HEK293 (cell line): Measurements from ENCODE around the gene CREB5.
A peak's percentile ranks its signal among the peaks of the same experiment; 100 is the strongest.

ENCODE experiments used
- FEZF1 ChIP-seq: fragments of 450-650 bp; formaldehyde crosslinking; IDR thresholded peaks from 2 replicates; pipeline ENCODE4 v1.5.1; 2016; ENCODE audit warnings: missing biosample characterization, missing genetic modification characterization
- IKZF3 ChIP-seq: fragments of 450-650 bp; IDR thresholded peaks from 2 replicates; pipeline ENCODE4 v1.5.0; 2018; ENCODE audit warnings: missing biosample characterization, mild to moderate bottlenecking, missing genetic modification characterization, moderate library complexity
- KLF10 ChIP-seq: fragments of 450-650 bp; IDR thresholded peaks from 2 replicates; pipeline ENCODE4 v1.5.1; 2018; ENCODE audit warnings: missing biosample characterization, mild to moderate bottlenecking, missing genetic modification characterization
- TRIM28 ChIP-seq: IDR thresholded peaks from 2 replicates; pipeline ENCODE4 v1.6.1; 2011; ENCODE audit warnings: low read length, control low read depth, borderline replicate concordance
- YY1 ChIP-seq: fragments of 450-650 bp; formaldehyde crosslinking; IDR thresholded peaks from 2 replicates; pipeline ENCODE4 v1.5.1; 2018; ENCODE audit warnings: missing biosample characterization, missing genetic modification characterization
- ZBTB1 ChIP-seq: fragments of 450-650 bp; formaldehyde crosslinking; IDR thresholded peaks from 2 replicates; pipeline ENCODE4 v1.5.1; 2016; ENCODE audit warnings: missing biosample characterization, missing genetic modification characterization
- ZNF114 ChIP-seq: fragments of 450-650 bp; formaldehyde crosslinking; IDR thresholded peaks from 2 replicates; pipeline ENCODE4 v1.5.0; 2017; ENCODE audit warnings: missing biosample characterization, missing genetic modification characterization
- ZNF121 ChIP-seq: fragments of 450-650 bp; formaldehyde crosslinking; IDR thresholded peaks from 2 replicates; pipeline ENCODE4 v1.5.1; 2016; ENCODE audit warnings: missing biosample characterization, missing genetic modification characterization
- ZNF132 ChIP-seq: fragments of 450-650 bp; formaldehyde crosslinking; IDR thresholded peaks from 2 replicates; pipeline ENCODE4 v1.5.1; 2017; ENCODE audit warnings: missing biosample characterization, missing genetic modification characterization, borderline replicate concordance
- ZNF174 ChIP-seq: fragments of 450-650 bp; formaldehyde crosslinking; IDR thresholded peaks from 2 replicates; pipeline ENCODE4 v1.5.0; 2017; ENCODE audit warnings: missing biosample characterization, mild to moderate bottlenecking, missing genetic modification characterization
- ZNF184 ChIP-seq: fragments of 450-650 bp; IDR thresholded peaks from 2 replicates; pipeline ENCODE4 v1.5.1; 2018; ENCODE audit warnings: missing biosample characterization, mild to moderate bottlenecking, missing genetic modification characterization
- ZNF2 ChIP-seq: fragments of 450-650 bp; formaldehyde crosslinking; IDR thresholded peaks from 2 replicates; pipeline ENCODE4 v1.5.1; 2016; ENCODE audit warnings: missing biosample characterization, missing genetic modification characterization
- ZNF248 ChIP-seq: fragments of 450-650 bp; formaldehyde crosslinking; IDR thresholded peaks from 2 replicates; pipeline ENCODE4 v1.5.1; 2017; ENCODE audit warnings: missing biosample characterization, missing genetic modification characterization
- ZNF302 ChIP-seq: fragments of 450-650 bp; formaldehyde crosslinking; IDR thresholded peaks from 2 replicates; pipeline ENCODE4 v1.5.1; 2016; ENCODE audit warnings: missing biosample characterization, missing genetic modification characterization, low read depth
- ZNF335 ChIP-seq: fragments of 450-650 bp; formaldehyde crosslinking; conservative IDR thresholded peaks from 2 replicates; pipeline ENCODE4 v1.5.1; 2016; ENCODE audit warnings: missing biosample characterization, missing genetic modification characterization
- ZNF354C ChIP-seq: fragments of 450-650 bp; formaldehyde crosslinking; IDR thresholded peaks from 2 replicates; pipeline ENCODE4 v1.5.1; 2016; ENCODE audit warnings: missing biosample characterization, missing genetic modification characterization, low read depth, borderline replicate concordance
- ZNF404 ChIP-seq: fragments of 450-650 bp; formaldehyde crosslinking; IDR thresholded peaks from 2 replicates; pipeline ENCODE4 v1.5.1; 2017; ENCODE audit warnings: missing biosample characterization, missing genetic modification characterization
- ZNF433 ChIP-seq: fragments of 450-650 bp; formaldehyde crosslinking; IDR thresholded peaks from 2 replicates; pipeline ENCODE4 v1.5.1; 2016; ENCODE audit warnings: missing biosample characterization, missing genetic modification characterization, low read depth
- ZNF510 ChIP-seq: fragments of 450-650 bp; formaldehyde crosslinking; IDR thresholded peaks from 2 replicates; pipeline ENCODE4 v1.5.1; 2018; ENCODE audit warnings: mild to moderate bottlenecking, missing genetic modification characterization, missing biosample characterization; ENCODE audit not compliant: insufficient replicate concordance
- ZNF529 ChIP-seq: fragments of 450-650 bp; formaldehyde crosslinking; IDR thresholded peaks from 2 replicates; pipeline ENCODE4 v1.5.1; 2017; ENCODE audit warnings: missing genetic modification characterization, missing biosample characterization; ENCODE audit not compliant: insufficient replicate concordance
- ZNF621 ChIP-seq: fragments of 450-650 bp; formaldehyde crosslinking; IDR thresholded peaks from 2 replicates; pipeline ENCODE4 v1.5.1; 2017; ENCODE audit warnings: missing biosample characterization, missing genetic modification characterization
- ZNF677 ChIP-seq: fragments of 450-650 bp; IDR thresholded peaks from 2 replicates; pipeline ENCODE4 v1.5.0; 2018; ENCODE audit warnings: missing biosample characterization, mild to moderate bottlenecking, missing genetic modification characterization, moderate library complexity
- ZNF707 ChIP-seq: fragments of 450-650 bp; formaldehyde crosslinking; IDR thresholded peaks from 2 replicates; pipeline ENCODE4 v1.5.1; 2016; ENCODE audit warnings: missing biosample characterization, missing genetic modification characterization
- ZNF76 ChIP-seq: fragments of 450-650 bp; formaldehyde crosslinking; IDR thresholded peaks from 2 replicates; pipeline ENCODE4; 2016; ENCODE audit warnings: low read depth, missing biosample characterization, missing genetic modification characterization, borderline replicate concordance
- ZNF777 ChIP-seq: fragments of 450-650 bp; formaldehyde crosslinking; IDR thresholded peaks from 2 replicates; pipeline ENCODE4 v1.5.1; 2017; ENCODE audit warnings: missing biosample characterization, missing genetic modification characterization, borderline replicate concordance
- ZXDB ChIP-seq: fragments of 450-650 bp; formaldehyde crosslinking; IDR thresholded peaks from 2 replicates; pipeline ENCODE4 v1.5.1; 2016; ENCODE audit warnings: missing biosample characterization, missing genetic modification characterization
- TF ChIP-seq, protein P1 (sequence below): fragments of 450-650 bp; formaldehyde crosslinking; IDR thresholded peaks from 2 replicates; pipeline ENCODE4 v1.5.1; 2016; ENCODE audit warnings: missing biosample characterization, missing genetic modification characterization
- TF ChIP-seq, protein P2 (sequence below): fragments of 450-650 bp; formaldehyde crosslinking; IDR thresholded peaks from 2 replicates; pipeline ENCODE4 v1.5.1; 2016; ENCODE audit warnings: missing biosample characterization, missing genetic modification characterization
- TF ChIP-seq, protein P3 (sequence below): fragments of 450-650 bp; IDR thresholded peaks from 2 replicates; pipeline ENCODE4 v1.5.1; 2018; ENCODE audit warnings: missing biosample characterization, mild to moderate bottlenecking, missing genetic modification characterization
- TF ChIP-seq, protein P4 (sequence below): fragments of 450-650 bp; formaldehyde crosslinking; IDR thresholded peaks from 2 replicates; pipeline ENCODE4 v1.5.1; 2016; ENCODE audit warnings: missing biosample characterization, missing genetic modification characterization
- TF ChIP-seq, protein P5 (sequence below): fragments of 450-650 bp; formaldehyde crosslinking; IDR thresholded peaks from 2 replicates; pipeline ENCODE4 v1.5.1; 2017; ENCODE audit warnings: missing biosample characterization, missing genetic modification characterization

The CREB5 gene

DNA sequence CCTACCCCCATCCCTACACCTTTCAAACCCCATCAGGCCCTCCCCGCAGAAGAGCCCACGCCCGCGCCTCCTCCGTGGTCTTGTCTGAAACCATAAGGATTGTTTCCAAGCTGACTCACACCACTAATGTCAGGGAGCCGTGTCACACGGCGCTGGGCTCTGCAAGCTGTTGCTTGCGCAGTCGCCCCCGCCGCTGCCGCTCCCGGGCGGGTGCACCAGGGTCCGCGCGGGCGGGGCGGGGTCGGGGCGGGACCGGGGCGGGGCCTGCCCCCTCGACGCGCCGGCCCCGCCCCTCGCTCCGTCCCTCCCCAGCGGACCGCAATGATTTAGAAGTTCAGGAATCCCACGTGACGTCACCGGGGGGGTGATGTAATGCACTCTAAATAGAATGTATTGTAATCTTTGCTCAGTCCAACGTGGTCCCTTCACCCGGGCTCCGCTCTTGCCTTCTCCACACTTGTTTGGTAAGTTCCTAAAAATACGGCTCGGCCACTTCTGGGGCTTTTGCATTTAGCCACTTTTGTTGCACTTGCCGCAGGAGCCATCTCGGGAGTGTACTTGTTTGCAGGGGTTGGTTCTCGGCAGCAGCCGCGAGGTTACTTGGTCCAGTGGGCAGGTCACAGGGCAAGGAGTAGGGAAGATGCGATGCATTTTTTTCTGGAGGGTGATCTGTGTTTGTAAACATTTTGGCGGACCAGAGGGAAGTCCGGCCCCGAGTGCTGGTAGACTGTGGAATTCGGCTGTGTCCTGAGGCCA lies 3.2 kb upstream of the CREB5 start (continued):
- TF ChIP-seq, protein P1, sequence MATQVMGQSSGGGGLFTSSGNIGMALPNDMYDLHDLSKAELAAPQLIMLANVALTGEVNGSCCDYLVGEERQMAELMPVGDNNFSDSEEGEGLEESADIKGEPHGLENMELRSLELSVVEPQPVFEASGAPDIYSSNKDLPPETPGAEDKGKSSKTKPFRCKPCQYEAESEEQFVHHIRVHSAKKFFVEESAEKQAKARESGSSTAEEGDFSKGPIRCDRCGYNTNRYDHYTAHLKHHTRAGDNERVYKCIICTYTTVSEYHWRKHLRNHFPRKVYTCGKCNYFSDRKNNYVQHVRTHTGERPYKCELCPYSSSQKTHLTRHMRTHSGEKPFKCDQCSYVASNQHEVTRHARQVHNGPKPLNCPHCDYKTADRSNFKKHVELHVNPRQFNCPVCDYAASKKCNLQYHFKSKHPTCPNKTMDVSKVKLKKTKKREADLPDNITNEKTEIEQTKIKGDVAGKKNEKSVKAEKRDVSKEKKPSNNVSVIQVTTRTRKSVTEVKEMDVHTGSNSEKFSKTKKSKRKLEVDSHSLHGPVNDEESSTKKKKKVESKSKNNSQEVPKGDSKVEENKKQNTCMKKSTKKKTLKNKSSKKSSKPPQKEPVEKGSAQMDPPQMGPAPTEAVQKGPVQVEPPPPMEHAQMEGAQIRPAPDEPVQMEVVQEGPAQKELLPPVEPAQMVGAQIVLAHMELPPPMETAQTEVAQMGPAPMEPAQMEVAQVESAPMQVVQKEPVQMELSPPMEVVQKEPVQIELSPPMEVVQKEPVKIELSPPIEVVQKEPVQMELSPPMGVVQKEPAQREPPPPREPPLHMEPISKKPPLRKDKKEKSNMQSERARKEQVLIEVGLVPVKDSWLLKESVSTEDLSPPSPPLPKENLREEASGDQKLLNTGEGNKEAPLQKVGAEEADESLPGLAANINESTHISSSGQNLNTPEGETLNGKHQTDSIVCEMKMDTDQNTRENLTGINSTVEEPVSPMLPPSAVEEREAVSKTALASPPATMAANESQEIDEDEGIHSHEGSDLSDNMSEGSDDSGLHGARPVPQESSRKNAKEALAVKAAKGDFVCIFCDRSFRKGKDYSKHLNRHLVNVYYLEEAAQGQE (tag by site-specific recombination): no peak
- TF ChIP-seq FEZF1 (tag by site-specific recombination) (peak; percentile 56; the same call in 1 of the 2 replicates), TRIM28 (no peak), KLF10 (peak; percentile 94), ZXDB (tag by site-specific recombination) (peak; percentile 49; the same call in 1 of the 2 replicates), ZNF302 (tag by site-specific recombination) (no peak), ZNF76 (tag by site-specific recombination) (no peak), ZNF677 (no peak), ZNF529 (tag by site-specific recombination) (no peak), ZNF121 (tag by site-specific recombination) (no peak), ZNF335 (peak; percentile 53), ZNF621 (tag by site-specific recombination) (no peak), ZNF132 (no peak), ZNF510 (tag by site-specific recombination) (no peak), ZNF777 (no peak), ZNF248 (tag by site-specific recombination) (no peak), ZNF174 (no peak), ZNF184 (tag by site-specific recombination) (no peak), ZBTB1 (tag by site-specific recombination) (no peak), ZNF707 (tag by site-specific recombination) (no peak), ZNF404 (tag by site-specific recombination) (no peak), YY1 (no peak), IKZF3 (tag by site-specific recombination) (no peak), ZNF433 (tag by site-specific recombination) (no peak), ZNF2 (tag by site-specific recombination) (no peak), ZNF354C (tag by site-specific recombination) (no peak), ZNF114 (no peak)
- TF ChIP-seq, protein P2, sequence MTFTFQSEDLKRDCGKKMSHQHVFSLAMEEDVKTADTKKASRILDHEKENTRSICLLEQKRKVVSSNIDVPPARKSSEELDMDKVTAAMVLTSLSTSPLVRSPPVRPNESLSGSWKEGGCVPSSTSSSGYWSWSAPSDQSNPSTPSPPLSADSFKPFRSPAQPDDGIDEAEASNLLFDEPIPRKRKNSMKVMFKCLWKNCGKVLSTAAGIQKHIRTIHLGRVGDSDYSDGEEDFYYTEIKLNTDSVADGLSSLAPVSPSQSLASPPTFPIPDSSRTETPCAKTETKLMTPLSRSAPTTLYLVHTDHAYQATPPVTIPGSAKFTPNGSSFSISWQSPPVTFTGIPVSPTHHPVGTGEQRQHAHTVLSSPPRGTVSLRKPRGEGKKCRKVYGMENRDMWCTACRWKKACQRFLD: no peak
- TF ChIP-seq, protein P3, sequence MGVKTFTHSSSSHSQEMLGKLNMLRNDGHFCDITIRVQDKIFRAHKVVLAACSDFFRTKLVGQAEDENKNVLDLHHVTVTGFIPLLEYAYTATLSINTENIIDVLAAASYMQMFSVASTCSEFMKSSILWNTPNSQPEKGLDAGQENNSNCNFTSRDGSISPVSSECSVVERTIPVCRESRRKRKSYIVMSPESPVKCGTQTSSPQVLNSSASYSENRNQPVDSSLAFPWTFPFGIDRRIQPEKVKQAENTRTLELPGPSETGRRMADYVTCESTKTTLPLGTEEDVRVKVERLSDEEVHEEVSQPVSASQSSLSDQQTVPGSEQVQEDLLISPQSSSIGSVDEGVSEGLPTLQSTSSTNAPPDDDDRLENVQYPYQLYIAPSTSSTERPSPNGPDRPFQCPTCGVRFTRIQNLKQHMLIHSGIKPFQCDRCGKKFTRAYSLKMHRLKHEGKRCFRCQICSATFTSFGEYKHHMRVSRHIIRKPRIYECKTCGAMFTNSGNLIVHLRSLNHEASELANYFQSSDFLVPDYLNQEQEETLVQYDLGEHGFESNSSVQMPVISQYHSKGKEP: peak; percentile 43; the same call in 1 of the 2 replicates
- TF ChIP-seq, protein P4, sequence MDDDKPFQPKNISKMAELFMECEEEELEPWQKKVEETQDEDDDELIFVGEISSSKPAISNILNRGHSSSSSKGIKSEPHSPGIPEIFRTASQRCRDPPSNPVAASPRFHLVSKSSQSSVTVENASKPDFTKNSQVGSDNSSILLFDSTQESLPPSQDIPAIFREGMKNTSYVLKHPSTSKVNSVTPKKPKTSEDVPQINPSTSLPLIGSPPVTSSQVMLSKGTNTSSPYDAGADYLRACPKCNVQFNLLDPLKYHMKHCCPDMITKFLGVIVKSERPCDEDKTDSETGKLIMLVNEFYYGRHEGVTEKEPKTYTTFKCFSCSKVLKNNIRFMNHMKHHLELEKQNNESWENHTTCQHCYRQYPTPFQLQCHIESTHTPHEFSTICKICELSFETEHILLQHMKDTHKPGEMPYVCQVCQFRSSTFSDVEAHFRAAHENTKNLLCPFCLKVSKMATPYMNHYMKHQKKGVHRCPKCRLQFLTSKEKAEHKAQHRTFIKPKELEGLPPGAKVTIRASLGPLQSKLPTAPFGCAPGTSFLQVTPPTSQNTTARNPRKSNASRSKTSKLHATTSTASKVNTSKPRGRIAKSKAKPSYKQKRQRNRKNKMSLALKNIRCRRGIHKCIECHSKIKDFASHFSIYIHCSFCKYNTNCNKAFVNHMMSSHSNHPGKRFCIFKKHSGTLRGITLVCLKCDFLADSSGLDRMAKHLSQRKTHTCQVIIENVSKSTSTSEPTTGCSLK (tag by site-specific recombination): no peak
- TF ChIP-seq, protein P5, sequence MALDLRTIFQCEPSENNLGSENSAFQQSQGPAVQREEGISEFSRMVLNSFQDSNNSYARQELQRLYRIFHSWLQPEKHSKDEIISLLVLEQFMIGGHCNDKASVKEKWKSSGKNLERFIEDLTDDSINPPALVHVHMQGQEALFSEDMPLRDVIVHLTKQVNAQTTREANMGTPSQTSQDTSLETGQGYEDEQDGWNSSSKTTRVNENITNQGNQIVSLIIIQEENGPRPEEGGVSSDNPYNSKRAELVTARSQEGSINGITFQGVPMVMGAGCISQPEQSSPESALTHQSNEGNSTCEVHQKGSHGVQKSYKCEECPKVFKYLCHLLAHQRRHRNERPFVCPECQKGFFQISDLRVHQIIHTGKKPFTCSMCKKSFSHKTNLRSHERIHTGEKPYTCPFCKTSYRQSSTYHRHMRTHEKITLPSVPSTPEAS (tag by site-specific recombination): no peak
